HepG2 (cell line): ENCODE results near the gene CCDC148. TPM values are rescaled to one million over a fixed set of nuclear protein-coding genes. Genes with fewer than 3 reads are reported as not detected.

ENCODE experiments used
- DPF2 ChIP-seq: sonication (generic); formaldehyde crosslinking; IDR thresholded peaks from 2 replicates; pipeline ENCODE4 v1.4.0; 2020; ENCODE audit warnings: mild to moderate bottlenecking, low read depth, missing genetic modification reagents, borderline replicate concordance
- HHEX ChIP-seq: IDR thresholded peaks from 2 replicates; pipeline ENCODE4 v1.6.1; 2016; ENCODE audit warnings: control low read depth
- HOXA3 ChIP-seq: sonication (generic); formaldehyde crosslinking; IDR thresholded peaks from 2 replicates; pipeline ENCODE4 v1.5.0; 2020; ENCODE audit warnings: missing genetic modification reagents
- MAFF ChIP-seq: IDR thresholded peaks from 2 replicates; pipeline ENCODE4 v1.6.1; 2011; ENCODE audit warnings: low read depth, low read length, improper control_type of control experiment
- MIER2 ChIP-seq: IDR thresholded peaks from 2 replicates; pipeline ENCODE4 v1.6.1; 2016; ENCODE audit warnings: missing biosample characterization, missing genetic modification reagents
- MXD1 ChIP-seq: sonication (generic); formaldehyde crosslinking; IDR thresholded peaks from 2 replicates; pipeline ENCODE4 v1.4.0; 2020; ENCODE audit warnings: mild to moderate bottlenecking, missing genetic modification reagents
- PHF5A ChIP-seq: IDR thresholded peaks from one replicate; pipeline ENCODE4 v1.6.1; 2018; ENCODE audit warnings: low read depth, missing genetic modification reagents; ENCODE audit not compliant: unreplicated experiment
- RCOR2 ChIP-seq: IDR thresholded peaks from 2 replicates; pipeline ENCODE4 v1.6.1; 2016; ENCODE audit warnings: missing biosample characterization, missing genetic modification reagents
- SYNCRIP ChIP-seq: fragments of 200-400 bp; formaldehyde crosslinking; IDR thresholded peaks from 2 replicates; pipeline ENCODE4 v1.6.1; 2018; ENCODE audit warnings: mild to moderate bottlenecking, low read depth, low read length; ENCODE audit not compliant: insufficient read depth
- TEAD2 ChIP-seq: sonication (generic); formaldehyde crosslinking; IDR thresholded peaks from 2 replicates; pipeline ENCODE4 v1.9.0; 2021; ENCODE audit warnings: missing genetic modification reagents
- ZMYM4 ChIP-seq: sonication (generic); formaldehyde crosslinking; IDR thresholded peaks from 2 replicates; pipeline ENCODE4 v1.8.1; 2023; ENCODE audit warnings: mild to moderate bottlenecking, missing genetic modification reagents
- ZNF12 ChIP-seq: sonication (generic); formaldehyde crosslinking; IDR thresholded peaks from 2 replicates; pipeline ENCODE4 v1.5.0; 2020; ENCODE audit warnings: missing genetic modification reagents
- ZNF337 ChIP-seq: sonication (generic); formaldehyde crosslinking; IDR thresholded peaks from 2 replicates; pipeline ENCODE4 v1.5.1; 2020; ENCODE audit warnings: missing genetic modification reagents, low read depth, mild to moderate bottlenecking, borderline replicate concordance
- ZNF567 ChIP-seq: sonication (generic); formaldehyde crosslinking; IDR thresholded peaks from 2 replicates; pipeline ENCODE4 v1.8.1; 2023; ENCODE audit warnings: mild to moderate bottlenecking, missing genetic modification reagents, borderline replicate concordance
- ZNF572 ChIP-seq: sonication (generic); formaldehyde crosslinking; IDR thresholded peaks from 2 replicates; pipeline ENCODE4 v1.5.1; 2020; ENCODE audit warnings: mild to moderate bottlenecking, missing genetic modification reagents
- ZNF704 ChIP-seq: sonication (generic); formaldehyde crosslinking; IDR thresholded peaks from 2 replicates; pipeline ENCODE4 v1.8.1; 2023; ENCODE audit warnings: mild to moderate bottlenecking, inconsistent platforms, moderate library complexity, missing genetic modification reagents, borderline replicate concordance
- ZNF773 ChIP-seq: sonication (generic); formaldehyde crosslinking; IDR thresholded peaks from 2 replicates; pipeline ENCODE4 v1.4.0; 2020; ENCODE audit warnings: missing genetic modification reagents, borderline replicate concordance
- ZNF780A ChIP-seq: sonication (generic); formaldehyde crosslinking; IDR thresholded peaks from 2 replicates; pipeline ENCODE4 v1.8.0; 2022; ENCODE audit warnings: mild to moderate bottlenecking, missing genetic modification reagents, moderate library complexity
- ZSCAN9 ChIP-seq: IDR thresholded peaks from 2 replicates; pipeline ENCODE4 v1.6.1; 2016; ENCODE audit warnings: borderline replicate concordance
- polyA plus RNA-seq, 8 experiments: library from polyadenylated mRNA; depleted of rRNA in 3 of 8; stranded (reverse) in 7 of 8; unstranded in 1 of 8; fragments of >200 nt; fragmentation: Illumina TruSeq in 4 of 8; extraction: Trizol in 4 of 8; gene quantifications; 2 replicates each; pipeline versions ENCODE4 v1.2.1 to v1.2.3, GENCODE V29; 2011 to 2016; ENCODE audit warnings: low read depth in 4 of 8, missing spikeins in 1 of 8, mixed read lengths in 1 of 8; ENCODE audit not compliant: insufficient read depth in 1 of 8
- total RNA-seq, 5 experiments: library from RNA; depleted of rRNA; stranded (reverse); fragments of >200 nt; fragmentation: Illumina TruSeq; extraction: Trizol; gene quantifications; 2 replicates each; pipeline ENCODE4 v1.2.3, GENCODE V29; 2016; ENCODE audit warnings: low read depth in 1 of 5
- TF ChIP-seq, protein P1 (sequence below): sonication (generic); formaldehyde crosslinking; IDR thresholded peaks from 2 replicates; pipeline ENCODE4 v1.4.0; 2020; ENCODE audit warnings: missing genetic modification reagents
- TF ChIP-seq, protein P2 (sequence below): sonication (generic); formaldehyde crosslinking; IDR thresholded peaks from 2 replicates; pipeline ENCODE4 v1.5.0; 2020; ENCODE audit warnings: mild to moderate bottlenecking, missing genetic modification reagents
- TF ChIP-seq, protein P3 (sequence below): sonication (generic); formaldehyde crosslinking; IDR thresholded peaks from 2 replicates; pipeline ENCODE4 v1.4.0; 2020; ENCODE audit warnings: mild to moderate bottlenecking, low read depth, missing genetic modification reagents
- TF ChIP-seq, protein P4 (sequence below): sonication (generic); formaldehyde crosslinking; IDR thresholded peaks from 2 replicates; pipeline ENCODE4 v1.4.0; 2020; ENCODE audit warnings: low read depth, mild to moderate bottlenecking, missing genetic modification reagents

Gene CCDC148
- total and polyA plus RNA-seq, 2 of the 13 experiments (the other 11 are each of a cell fraction or from before 2014, with no cell fraction given), result 0.30 to 0.49 TPM

DNA sequence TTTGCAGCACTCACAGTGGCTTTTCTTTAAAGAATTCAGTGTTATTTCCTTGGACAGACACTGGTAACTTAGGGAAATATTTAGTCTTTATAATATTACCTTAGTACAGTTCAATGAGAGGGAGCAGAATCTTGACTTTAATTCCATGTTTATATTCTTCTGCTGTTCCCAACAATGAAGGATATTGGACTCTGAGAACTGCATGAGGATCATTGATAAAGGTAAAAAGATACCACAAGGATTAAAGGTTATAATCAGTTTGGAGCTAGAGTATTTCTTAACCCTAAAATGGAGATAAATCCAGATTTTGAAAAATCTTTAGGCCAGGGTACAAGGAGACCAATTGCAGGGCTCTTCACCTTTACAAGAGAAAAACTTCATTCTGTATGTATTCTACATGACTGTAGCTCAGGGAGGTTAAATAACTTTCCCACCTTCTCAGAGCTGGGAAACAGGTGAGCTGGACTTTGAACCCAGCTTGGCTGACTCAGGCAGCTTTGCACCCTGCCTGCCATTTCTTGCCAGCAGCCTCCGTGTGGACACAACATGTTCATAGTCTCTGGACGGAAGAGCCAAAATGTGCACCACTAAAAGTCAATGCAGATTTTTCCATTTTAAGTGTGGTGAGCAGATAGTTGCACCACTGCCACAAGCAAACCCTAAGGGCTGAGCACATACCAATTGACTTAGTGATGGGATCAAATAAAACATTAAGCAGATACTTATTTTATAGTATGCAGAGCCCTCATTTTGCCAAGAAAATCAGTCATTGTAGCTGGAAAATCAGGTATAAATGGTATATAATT lies 328.2 kb downstream of the CCDC148 start (continued):
- TF ChIP-seq MXD1 (CRISPR knock-in tag) (no peak), HOXA3 (CRISPR knock-in tag) (peak; percentile 83), ZNF337 (CRISPR knock-in tag) (no peak), ZNF780A (CRISPR knock-in tag) (peak; percentile 98), MIER2 (CRISPR knock-in tag) (peak; percentile 72; the same call in 1 of the 2 replicates), RCOR2 (CRISPR knock-in tag) (peak; percentile 86), ZMYM4 (CRISPR knock-in tag) (peak; percentile 87), PHF5A (CRISPR knock-in tag) (peak; percentile 77), ZNF773 (CRISPR knock-in tag) (no peak), DPF2 (CRISPR knock-in tag) (0 out of 2 replicates have a peak, but pooled peaks have one; percentile 31), HHEX (CRISPR knock-in tag) (no peak), ZNF12 (peak; percentile 55; the same call in 1 of the 2 replicates), ZNF704 (CRISPR knock-in tag) (no peak), ZNF567 (CRISPR knock-in tag) (no peak), ZNF572 (CRISPR knock-in tag) (no peak), MAFF (peak; percentile 59), ZSCAN9 (CRISPR knock-in tag) (peak; percentile 86), TEAD2 (CRISPR knock-in tag) (no peak), SYNCRIP (no peak)
- TF ChIP-seq, protein P1, sequence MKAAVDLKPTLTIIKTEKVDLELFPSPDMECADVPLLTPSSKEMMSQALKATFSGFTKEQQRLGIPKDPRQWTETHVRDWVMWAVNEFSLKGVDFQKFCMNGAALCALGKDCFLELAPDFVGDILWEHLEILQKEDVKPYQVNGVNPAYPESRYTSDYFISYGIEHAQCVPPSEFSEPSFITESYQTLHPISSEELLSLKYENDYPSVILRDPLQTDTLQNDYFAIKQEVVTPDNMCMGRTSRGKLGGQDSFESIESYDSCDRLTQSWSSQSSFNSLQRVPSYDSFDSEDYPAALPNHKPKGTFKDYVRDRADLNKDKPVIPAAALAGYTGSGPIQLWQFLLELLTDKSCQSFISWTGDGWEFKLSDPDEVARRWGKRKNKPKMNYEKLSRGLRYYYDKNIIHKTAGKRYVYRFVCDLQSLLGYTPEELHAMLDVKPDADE, result no peak
- TF ChIP-seq, protein P2, sequence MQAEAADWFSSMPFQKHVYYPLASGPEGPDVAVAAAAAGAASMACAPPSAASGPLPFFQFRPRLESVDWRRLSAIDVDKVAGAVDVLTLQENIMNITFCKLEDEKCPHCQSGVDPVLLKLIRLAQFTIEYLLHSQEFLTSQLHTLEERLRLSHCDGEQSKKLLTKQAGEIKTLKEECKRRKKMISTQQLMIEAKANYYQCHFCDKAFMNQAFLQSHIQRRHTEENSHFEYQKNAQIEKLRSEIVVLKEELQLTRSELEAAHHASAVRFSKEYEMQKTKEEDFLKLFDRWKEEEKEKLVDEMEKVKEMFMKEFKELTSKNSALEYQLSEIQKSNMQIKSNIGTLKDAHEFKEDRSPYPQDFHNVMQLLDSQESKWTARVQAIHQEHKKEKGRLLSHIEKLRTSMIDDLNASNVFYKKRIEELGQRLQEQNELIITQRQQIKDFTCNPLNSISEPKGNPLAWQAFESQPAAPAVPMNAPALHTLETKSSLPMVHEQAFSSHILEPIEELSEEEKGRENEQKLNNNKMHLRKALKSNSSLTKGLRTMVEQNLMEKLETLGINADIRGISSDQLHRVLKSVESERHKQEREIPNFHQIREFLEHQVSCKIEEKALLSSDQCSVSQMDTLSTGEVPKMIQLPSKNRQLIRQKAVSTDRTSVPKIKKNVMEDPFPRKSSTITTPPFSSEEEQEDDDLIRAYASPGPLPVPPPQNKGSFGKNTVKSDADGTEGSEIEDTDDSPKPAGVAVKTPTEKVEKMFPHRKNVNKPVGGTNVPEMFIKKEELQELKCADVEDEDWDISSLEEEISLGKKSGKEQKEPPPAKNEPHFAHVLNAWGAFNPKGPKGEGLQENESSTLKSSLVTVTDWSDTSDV (CRISPR knock-in tag), result no peak
- TF ChIP-seq, protein P3, sequence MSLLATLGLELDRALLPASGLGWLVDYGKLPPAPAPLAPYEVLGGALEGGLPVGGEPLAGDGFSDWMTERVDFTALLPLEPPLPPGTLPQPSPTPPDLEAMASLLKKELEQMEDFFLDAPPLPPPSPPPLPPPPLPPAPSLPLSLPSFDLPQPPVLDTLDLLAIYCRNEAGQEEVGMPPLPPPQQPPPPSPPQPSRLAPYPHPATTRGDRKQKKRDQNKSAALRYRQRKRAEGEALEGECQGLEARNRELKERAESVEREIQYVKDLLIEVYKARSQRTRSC (CRISPR knock-in tag), result no peak
- TF ChIP-seq, protein P4, sequence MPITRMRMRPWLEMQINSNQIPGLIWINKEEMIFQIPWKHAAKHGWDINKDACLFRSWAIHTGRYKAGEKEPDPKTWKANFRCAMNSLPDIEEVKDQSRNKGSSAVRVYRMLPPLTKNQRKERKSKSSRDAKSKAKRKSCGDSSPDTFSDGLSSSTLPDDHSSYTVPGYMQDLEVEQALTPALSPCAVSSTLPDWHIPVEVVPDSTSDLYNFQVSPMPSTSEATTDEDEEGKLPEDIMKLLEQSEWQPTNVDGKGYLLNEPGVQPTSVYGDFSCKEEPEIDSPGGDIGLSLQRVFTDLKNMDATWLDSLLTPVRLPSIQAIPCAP (CRISPR knock-in tag), result no peak
